ENCODE data around the gene CLK1.

DNA sequence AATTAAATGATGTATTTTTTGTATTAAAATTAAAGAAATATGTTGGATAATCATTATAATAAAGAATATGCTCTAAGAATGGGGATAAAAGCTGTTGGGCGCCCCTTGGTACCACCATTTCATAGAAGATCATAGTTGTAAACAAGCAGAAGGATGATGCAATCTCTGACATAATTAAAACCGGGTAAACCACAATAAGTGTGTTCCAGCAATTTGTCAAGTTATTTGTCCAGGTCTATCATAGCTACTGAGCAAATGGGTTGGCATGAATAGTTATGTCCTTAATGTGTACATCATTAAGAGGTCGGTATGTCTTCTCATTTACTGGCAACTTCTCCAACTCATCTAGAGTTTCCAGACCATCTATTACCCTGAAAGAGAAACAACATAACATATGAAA is 6.7 kb upstream of the CLK1 start:
- TF ChIP-seq, protein P1, sequence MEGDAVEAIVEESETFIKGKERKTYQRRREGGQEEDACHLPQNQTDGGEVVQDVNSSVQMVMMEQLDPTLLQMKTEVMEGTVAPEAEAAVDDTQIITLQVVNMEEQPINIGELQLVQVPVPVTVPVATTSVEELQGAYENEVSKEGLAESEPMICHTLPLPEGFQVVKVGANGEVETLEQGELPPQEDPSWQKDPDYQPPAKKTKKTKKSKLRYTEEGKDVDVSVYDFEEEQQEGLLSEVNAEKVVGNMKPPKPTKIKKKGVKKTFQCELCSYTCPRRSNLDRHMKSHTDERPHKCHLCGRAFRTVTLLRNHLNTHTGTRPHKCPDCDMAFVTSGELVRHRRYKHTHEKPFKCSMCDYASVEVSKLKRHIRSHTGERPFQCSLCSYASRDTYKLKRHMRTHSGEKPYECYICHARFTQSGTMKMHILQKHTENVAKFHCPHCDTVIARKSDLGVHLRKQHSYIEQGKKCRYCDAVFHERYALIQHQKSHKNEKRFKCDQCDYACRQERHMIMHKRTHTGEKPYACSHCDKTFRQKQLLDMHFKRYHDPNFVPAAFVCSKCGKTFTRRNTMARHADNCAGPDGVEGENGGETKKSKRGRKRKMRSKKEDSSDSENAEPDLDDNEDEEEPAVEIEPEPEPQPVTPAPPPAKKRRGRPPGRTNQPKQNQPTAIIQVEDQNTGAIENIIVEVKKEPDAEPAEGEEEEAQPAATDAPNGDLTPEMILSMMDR (IDR thresholded peaks at IDR 0.05): no peak
- no peak for TF ChIP-seq POLR2A (IDR thresholded peaks at IDR 0.05)

Data from prostate gland (tissue), 2 donors.